HL-60 (cell line): ENCODE results near the gene NR1D2.
"Not testable (repeated sequence)": the region's sequence is repeated elsewhere in the genome, so short reads cannot be mapped to it uniquely, and the experiment has no call there.

Experiments
- DNase-seq, 2 experiments: peaks; one replicate each; pipeline ENCODE4 v3.0.0-alpha.2; 2010 to 2020; ENCODE audit warnings: low read depth in 1 of 2, low spot score in 1 of 2
- H3K27ac ChIP-seq: fragments of 250-450 bp; sonication (Bioruptor Pico); replicated peaks from 2 replicates; pipeline ENCODE4 v1.5.1; 2020; ENCODE audit warnings: mild to moderate bottlenecking, moderate library complexity
- H3K27me3 ChIP-seq: fragments of 250-450 bp; sonication (Bioruptor Pico); 2 replicates; pipeline ENCODE4 v1.5.1; 2021; ENCODE audit warnings: mild to moderate bottlenecking, moderate library complexity; ENCODE audit not compliant: insufficient read depth, poor library complexity, severe bottlenecking
- H3K4me3 ChIP-seq: replicated peaks from 2 replicates; pipeline ENCODE4 v1.5.1; 2011; ENCODE audit warnings: mild to moderate bottlenecking, control low read depth, low read length; ENCODE audit not compliant: insufficient read depth
- CTCF ChIP-seq: IDR thresholded peaks from one replicate; pipeline ENCODE4 v1.5.1; 2011; ENCODE audit warnings: low read length, control low read depth, inconsistent platforms; ENCODE audit not compliant: insufficient read depth
- GABPA ChIP-seq: IDR thresholded peaks from 2 replicates; pipeline ENCODE4 v1.6.1; 2012; ENCODE audit warnings: low read depth
- POLR2AphosphoS5 ChIP-seq: IDR thresholded peaks from 2 replicates; pipeline ENCODE4 v1.6.1; 2012; ENCODE audit warnings: low read depth
- REST ChIP-seq: IDR thresholded peaks from 2 replicates; pipeline ENCODE4 v1.6.1; 2012; ENCODE audit warnings: low read depth; ENCODE audit not compliant: insufficient replicate concordance
- SPI1 ChIP-seq: IDR thresholded peaks from 2 replicates; pipeline ENCODE4 v1.6.1; 2012; ENCODE audit warnings: low read depth, mild to moderate bottlenecking, borderline replicate concordance

NR1D2 gene

GRCh38 chr3:24004171-24004938 lies 59.3 kb downstream of the NR1D2 start:
- TF ChIP-seq CTCF = no peak
- TF ChIP-seq GABPA = no peak
- TF ChIP-seq SPI1 = no peak
- TF ChIP-seq POLR2AphosphoS5 = no peak
- no peak for TF ChIP-seq REST
- Histone ChIP-seq H3K27ac (no peak overlapping the region), H3K4me3 (no peak overlapping the region), H3K27me3 (no peaks in the 10 kb centered on the region)
- DNase-seq = no peak

GRCh38 chr3:24005669-24006068 lies 60.6 kb downstream of the NR1D2 start:
- Histone ChIP-seq H3K27me3 (no peaks in the 10 kb centered on the region), H3K4me3 (no peak overlapping the region), H3K27ac (no peak overlapping the region)
- no peak for TF ChIP-seq POLR2AphosphoS5
- no peak for TF ChIP-seq CTCF
- no peak for TF ChIP-seq GABPA
- TF ChIP-seq SPI1 = no peak
- no peak for TF ChIP-seq REST
- no peak for DNase-seq

GRCh38 chr3:24010834-24011233 lies 65.7 kb downstream of the NR1D2 start:
- H3K4me3 ChIP-seq, H3K27ac ChIP-seq, DNase-seq, H3K27me3 ChIP-seq: not testable (repeated sequence)
- TF ChIP-seq SPI1 = peak; percentile 81

GRCh38 chr3:24012589-24013269 lies 67.6 kb downstream of the NR1D2 start:
- no peak for DNase-seq
- H3K27ac ChIP-seq = no peak overlapping the region
- H3K27me3 ChIP-seq = no peaks in the 10 kb centered on the region
- no peak overlapping the region for H3K4me3 ChIP-seq
- TF ChIP-seq GABPA (no peak), CTCF (no peak), REST (no peak), SPI1 (no peak), POLR2AphosphoS5 (no peak)
